GM18502 (cell line): ENCODE data around the gene QRSL1.
A peak's percentile ranks its signal among the peaks of the same experiment; 100 is the strongest.
"Not testable (repeated sequence)": the region's sequence is repeated elsewhere in the genome, so short reads cannot be mapped to it uniquely, and the experiment has no call there.

Experiments used
- ATAC-seq: cut with Tn5 transposase; IDR thresholded peaks from one replicate; pipeline ENCODE4 v1.9.1; 2021; ENCODE audit warnings: mild to moderate bottlenecking; ENCODE audit not compliant: unreplicated experiment, poor library complexity

The QRSL1 gene

GRCh38 chr6:106620931-106621672 is 8.3 kb upstream of the QRSL1 start:
- no peak for ATAC-seq

GRCh38 chr6:106622412-106622811 is 7.0 kb upstream of the QRSL1 start:
- no peak for ATAC-seq

- ATAC-seq = no peak
Observed at GRCh38 chr6:106623039-106623438, 6.3 kb upstream of the QRSL1 start.

GRCh38 chr6:106626485-106626884 is 2.9 kb upstream of the QRSL1 start:
- no peak for ATAC-seq

GRCh38 chr6:106627760-106628159 is 1.6 kb upstream of the QRSL1 start:
- ATAC-seq = not testable (repeated sequence)

GRCh38 chr6:106628658-106629102 is 698 bp upstream of the QRSL1 start:
- peak; percentile 14 for ATAC-seq

- ATAC-seq = no peak
Observed at GRCh38 chr6:106629859-106630163, 433 bp downstream of the QRSL1 start.

- ATAC-seq = no peak
Observed at GRCh38 chr6:106630366-106630765, 988 bp downstream of the QRSL1 start.

- ATAC-seq = no peak
Observed at GRCh38 chr6:106631346-106631745, 2.0 kb downstream of the QRSL1 start.

GRCh38 chr6:106634565-106634964 is 5.2 kb downstream of the QRSL1 start:
- no peak for ATAC-seq

GRCh38 chr6:106637051-106637716 is 7.8 kb downstream of the QRSL1 start:
- peak; percentile 36 for ATAC-seq

- peak; percentile 73 for ATAC-seq
Observed at GRCh38 chr6:106637717-106638341, 8.5 kb downstream of the QRSL1 start.

- ATAC-seq = no peak
Observed at GRCh38 chr6:106639812-106640211, 10.4 kb downstream of the QRSL1 start.

GRCh38 chr6:106642476-106642875 is 13.1 kb downstream of the QRSL1 start:
- ATAC-seq = no peak

GRCh38 chr6:106643061-106643460 is 13.7 kb downstream of the QRSL1 start:
- ATAC-seq = no peak

GRCh38 chr6:106648651-106649308 is 19.4 kb downstream of the QRSL1 start:
- peak; percentile 75 for ATAC-seq

- no peak for ATAC-seq
Observed at GRCh38 chr6:106658469-106658868, 29.1 kb downstream of the QRSL1 start.

GRCh38 chr6:106659859-106660258 is 30.5 kb downstream of the QRSL1 start:
- no peak for ATAC-seq

- ATAC-seq = no peak
Observed at GRCh38 chr6:106662458-106662857, 33.1 kb downstream of the QRSL1 start.

- peak; percentile 99 for ATAC-seq
Observed at GRCh38 chr6:106666282-106667021, 37.1 kb downstream of the QRSL1 start.
